ENCODE measurements around the gene FAM25G. TPM values are rescaled to one million over a fixed set of nuclear protein-coding genes. Genes with fewer than 3 reads are reported as not detected.
A peak's percentile ranks its signal among the peaks of the same experiment; 100 is the strongest.

FAM25G gene
- total and polyA plus RNA-seq, 9 of the 15 experiments (the other 6 are each of a cell fraction or from before 2014, with no cell fraction given): not detected

DNA sequence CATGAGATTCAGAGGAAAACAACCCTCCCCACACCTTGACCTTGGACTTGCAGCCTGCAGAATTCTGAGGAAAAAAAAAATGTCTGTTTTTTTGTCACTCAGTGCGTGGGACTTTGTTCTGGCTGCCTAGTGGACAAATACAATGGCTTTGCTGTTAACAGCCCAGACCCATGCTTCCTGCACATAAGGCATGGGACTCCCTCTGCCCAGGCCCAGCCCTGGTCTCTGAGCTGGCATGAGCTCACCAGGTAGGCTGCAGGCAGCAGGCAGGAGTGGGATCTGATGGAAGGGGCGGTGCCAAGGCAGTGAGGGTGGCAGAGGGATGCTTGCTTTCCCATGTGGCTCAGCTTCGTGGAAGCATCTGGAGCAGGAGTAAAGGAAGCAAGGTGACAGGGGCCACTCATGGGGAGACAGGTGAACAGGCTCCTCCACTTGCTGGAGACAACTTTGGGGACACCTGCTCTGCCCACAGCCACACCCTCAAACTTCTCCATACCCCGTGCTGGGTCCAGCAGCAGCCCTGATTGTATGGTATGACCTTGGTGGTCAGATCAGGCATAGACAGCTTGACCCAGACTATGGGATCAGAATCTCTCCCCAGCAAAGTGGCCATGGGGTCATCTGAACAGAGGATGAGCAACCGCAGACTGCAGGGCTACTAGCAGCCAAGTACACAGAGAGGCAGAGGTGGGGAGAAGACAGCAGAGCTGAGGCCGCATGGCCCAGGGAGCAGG, 34.5 kb downstream of the FAM25G start:
- in situ Hi-C loops (cut with MboI): no loop called here
- ATAC-seq (no peak), FAIRE-seq (no peak), DNase-seq (ENCODE audit: extremely low read depth in 1 of 4, low spot score in 3 of 4) (peak in 1 of 4 experiments; percentile 1)
- WGBS (ENCODE audit: insufficient coverage, low coverage, missing lambda C conversion rate): 3% methylated on average over 6 of the region's 6 CpGs
- intact Hi-C loops (cut with micrococcal nuclease): no loop called here
- Histone ChIP-seq H3K9me1 (ENCODE audit: control insufficient read depth, insufficient read depth, low read length) (no peaks in the 10 kb centered on the region), H3K9me3 (replicated peaks; ENCODE audit: control insufficient read depth, insufficient read depth, low read depth, low read length) (no peaks in the 10 kb centered on the region), H3K27ac (ENCODE audit: extremely low read depth, low read depth, low read length) (no peak overlapping the region), H3K36me3 (ENCODE audit: control insufficient read depth, insufficient read depth, low read length) (no peaks in the 10 kb centered on the region), H3K4me2 (ENCODE audit: insufficient read depth, low read length) (no peak overlapping the region), H3K4me3 (no peak overlapping the region), H3K27me3 (ENCODE audit: control insufficient read depth in 2 of 2, insufficient read depth in 2 of 2, low read length in 2 of 2) (peaks cover 13 to 40% of the 10 kb centered on the region in 2 experiments; a peak in 4 of 5 replicates), H4K20me1 (replicated peaks; ENCODE audit: control insufficient read depth, insufficient read depth, low read length) (no peaks in the 10 kb centered on the region; the same call in 1 of the 2 replicates), H2AFZ (ENCODE audit: low read depth, low read length) (no peak overlapping the region), H3K9ac (ENCODE audit: insufficient read depth in 1 of 2, low read depth in 2 of 2, low read length in 2 of 2) (no peak overlapping the region), H3K4me1 (replicated peaks in 1 of 2; ENCODE audit: control insufficient read depth in 2 of 2, insufficient read depth in 2 of 2, low read length in 2 of 2) (peaks cover 0 to 14% of the 10 kb centered on the region in 2 experiments; a peak in 1 of 5 replicates), H3K79me2 (ENCODE audit: control insufficient read depth, insufficient read depth, low read length) (no peaks in the 10 kb centered on the region)
- CTCF ChIA-PET (ENCODE audit: low intra/inter-chr PET ratio): no interaction called here
- TF ChIP-seq ZNF766 (CRISPR knock-in tag; conservative IDR thresholded peaks at IDR 0.05) (no peak), GABPB2 (CRISPR knock-in tag; conservative IDR thresholded peaks at IDR 0.05) (no peak), MCM3 (IDR thresholded peaks at IDR 0.05) (no peak), IFI16 (CRISPR knock-in tag; IDR thresholded peaks at IDR 0.05) (no peak), DDX20 (tag; IDR thresholded peaks at IDR 0.05; ENCODE audit: low read depth) (no peak), MBD2 (IDR thresholded peaks at IDR 0.05; ENCODE audit: borderline replicate concordance, low read depth) (no peak), NR1H2 (CRISPR knock-in tag; IDR thresholded peaks at IDR 0.05) (no peak), CHCHD3 (CRISPR knock-in tag; IDR thresholded peaks at IDR 0.05) (no peak), PURB (CRISPR knock-in tag; IDR thresholded peaks at IDR 0.05; ENCODE audit: low read depth) (no peak), IRF2 (CRISPR knock-in tag; IDR thresholded peaks at IDR 0.05) (no peak), ZBTB7A (IDR thresholded peaks at IDR 0.05; ENCODE audit: borderline replicate concordance, control insufficient read depth, low read depth, low read length) (no peak), ZNF408 (CRISPR knock-in tag; IDR thresholded peaks at IDR 0.05; ENCODE audit: low read depth) (no peak)
- TF ChIP-seq, protein P1, sequence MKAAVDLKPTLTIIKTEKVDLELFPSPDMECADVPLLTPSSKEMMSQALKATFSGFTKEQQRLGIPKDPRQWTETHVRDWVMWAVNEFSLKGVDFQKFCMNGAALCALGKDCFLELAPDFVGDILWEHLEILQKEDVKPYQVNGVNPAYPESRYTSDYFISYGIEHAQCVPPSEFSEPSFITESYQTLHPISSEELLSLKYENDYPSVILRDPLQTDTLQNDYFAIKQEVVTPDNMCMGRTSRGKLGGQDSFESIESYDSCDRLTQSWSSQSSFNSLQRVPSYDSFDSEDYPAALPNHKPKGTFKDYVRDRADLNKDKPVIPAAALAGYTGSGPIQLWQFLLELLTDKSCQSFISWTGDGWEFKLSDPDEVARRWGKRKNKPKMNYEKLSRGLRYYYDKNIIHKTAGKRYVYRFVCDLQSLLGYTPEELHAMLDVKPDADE (conservative IDR thresholded peaks at IDR 0.05; ENCODE audit: control insufficient read depth, low read depth, low read length): no peak
- TF ChIP-seq, protein P2, sequence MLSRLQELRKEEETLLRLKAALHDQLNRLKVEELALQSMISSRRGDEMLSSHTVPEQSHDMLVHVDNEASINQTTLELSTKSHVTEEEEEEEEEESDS (CRISPR knock-in tag; IDR thresholded peaks at IDR 0.05): no peak
- TF ChIP-seq, protein P3, sequence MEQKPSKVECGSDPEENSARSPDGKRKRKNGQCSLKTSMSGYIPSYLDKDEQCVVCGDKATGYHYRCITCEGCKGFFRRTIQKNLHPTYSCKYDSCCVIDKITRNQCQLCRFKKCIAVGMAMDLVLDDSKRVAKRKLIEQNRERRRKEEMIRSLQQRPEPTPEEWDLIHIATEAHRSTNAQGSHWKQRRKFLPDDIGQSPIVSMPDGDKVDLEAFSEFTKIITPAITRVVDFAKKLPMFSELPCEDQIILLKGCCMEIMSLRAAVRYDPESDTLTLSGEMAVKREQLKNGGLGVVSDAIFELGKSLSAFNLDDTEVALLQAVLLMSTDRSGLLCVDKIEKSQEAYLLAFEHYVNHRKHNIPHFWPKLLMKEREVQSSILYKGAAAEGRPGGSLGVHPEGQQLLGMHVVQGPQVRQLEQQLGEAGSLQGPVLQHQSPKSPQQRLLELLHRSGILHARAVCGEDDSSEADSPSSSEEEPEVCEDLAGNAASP (IDR thresholded peaks at IDR 0.05): no peak
- TF ChIP-seq, protein P4, sequence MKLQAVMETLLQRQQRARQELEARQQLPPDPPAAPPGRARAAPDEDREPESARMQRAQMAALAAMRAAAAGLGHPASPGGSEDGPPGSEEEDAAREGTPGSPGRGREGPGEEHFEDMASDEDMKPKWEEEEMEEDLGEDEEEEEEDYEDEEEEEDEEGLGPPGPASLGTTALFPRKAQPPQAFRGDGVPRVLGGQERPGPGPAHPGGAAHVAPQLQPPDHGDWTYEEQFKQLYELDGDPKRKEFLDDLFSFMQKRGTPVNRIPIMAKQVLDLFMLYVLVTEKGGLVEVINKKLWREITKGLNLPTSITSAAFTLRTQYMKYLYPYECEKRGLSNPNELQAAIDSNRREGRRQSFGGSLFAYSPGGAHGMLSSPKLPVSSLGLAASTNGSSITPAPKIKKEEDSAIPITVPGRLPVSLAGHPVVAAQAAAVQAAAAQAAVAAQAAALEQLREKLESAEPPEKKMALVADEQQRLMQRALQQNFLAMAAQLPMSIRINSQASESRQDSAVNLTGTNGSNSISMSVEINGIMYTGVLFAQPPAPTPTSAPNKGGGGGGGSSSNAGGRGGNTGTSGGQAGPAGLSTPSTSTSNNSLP (IDR thresholded peaks at IDR 0.05; ENCODE audit: borderline replicate concordance, low read depth, low read length): no peak
- POLR2A ChIA-PET: no interaction called here
- no TSS peak for BruUV-seq (replicated peaks)

Data from K562 (cell line).